K562 (cell line): ENCODE measurements around the gene CYP11A1. TPM values are rescaled to one million over a fixed set of nuclear protein-coding genes. Genes with fewer than 3 reads are reported as not detected.

ENCODE experiments used
- ADNP ChIP-seq: fragments of 200-800 bp; sonication (Bioruptor generic); IDR thresholded peaks from 2 replicates; pipeline ENCODE4 v1.6.1; 2016; ENCODE audit warnings: missing genetic modification characterization, missing compliant biosample characterization
- CCAR2 ChIP-seq: fragments of 200-400 bp; formaldehyde crosslinking; IDR thresholded peaks from 2 replicates; pipeline ENCODE4 v1.6.1; 2017; ENCODE audit warnings: mild to moderate bottlenecking, low read depth, low read length
- CHAMP1 ChIP-seq: fragments of 450-650 bp; IDR thresholded peaks from 2 replicates; pipeline ENCODE4 v1.6.1; 2016; ENCODE audit warnings: mild to moderate bottlenecking
- CREB1 ChIP-seq, 2 experiments: sonication (generic) in 1 of 2; formaldehyde crosslinking in 1 of 2; IDR thresholded peaks; 2 replicates each; pipeline versions ENCODE4 v1.6.1 to v1.8.0; 2012 to 2022; ENCODE audit warnings: inconsistent platforms in 1 of 2, mild to moderate bottlenecking in 1 of 2, missing genetic modification reagents in 1 of 2, moderate library complexity in 1 of 2
- CREB3 ChIP-seq: fragments of 450-650 bp; conservative IDR thresholded peaks from 2 replicates; pipeline ENCODE4 v1.6.1; 2016; ENCODE audit warnings: missing genetic modification characterization, low read depth, mild to moderate bottlenecking, missing compliant biosample characterization, moderate library complexity
- CREBBP ChIP-seq: IDR thresholded peaks from one replicate; pipeline ENCODE4 v1.6.1; 2012; ENCODE audit warnings: low read depth, mild to moderate bottlenecking, control low read depth, inconsistent platforms, low read length
- DPF2 ChIP-seq: fragments of 450-650 bp; IDR thresholded peaks from 2 replicates; pipeline ENCODE4 v1.6.1; 2016
- ELK1 ChIP-seq: sonication (generic); formaldehyde crosslinking; IDR thresholded peaks from 2 replicates; pipeline ENCODE4 v1.8.1; 2022; ENCODE audit warnings: missing genetic modification reagents
- EP400 ChIP-seq: fragments of 450-650 bp; IDR thresholded peaks from 2 replicates; pipeline ENCODE4 v1.6.1; 2017; ENCODE audit warnings: antibody characterized with exemption, mild to moderate bottlenecking, moderate library complexity
- SIN3B ChIP-seq: fragments of 450-650 bp; IDR thresholded peaks from 2 replicates; pipeline ENCODE4 v1.6.1; 2017; ENCODE audit warnings: low read depth, mild to moderate bottlenecking, moderate library complexity
- SMAD4 ChIP-seq: fragments of 250-450 bp; sonication (Bioruptor Pico); conservative IDR thresholded peaks from 2 replicates; pipeline ENCODE4 v1.8.0; 2021; ENCODE audit warnings: inconsistent platforms, mild to moderate bottlenecking, moderate library complexity
- SNRNP70 ChIP-seq: fragments of 200-400 bp; formaldehyde crosslinking; optimal IDR thresholded peaks from 2 replicates; pipeline ENCODE3; 2017; ENCODE audit warnings: low read depth, low read length
- TOE1 ChIP-seq, 2 experiments: fragments of 450-650 bp in 1 of 2; sonication (generic) in 1 of 2; formaldehyde crosslinking in 1 of 2; IDR thresholded peaks; 2 replicates each; pipeline versions ENCODE4 v1.7.1 to v1.8.0; 2016 to 2022; ENCODE audit warnings: borderline replicate concordance in 2 of 2, mild to moderate bottlenecking in 2 of 2, antibody characterized with exemption in 1 of 2, inconsistent platforms in 1 of 2, low read depth in 1 of 2, missing genetic modification reagents in 1 of 2, moderate library complexity in 1 of 2
- ZNF133 ChIP-seq: fragments of 250-450 bp; sonication (Bioruptor Pico); IDR thresholded peaks from 2 replicates; pipeline ENCODE4 v1.4.0; 2020; ENCODE audit warnings: mild to moderate bottlenecking
- polyA plus RNA-seq, 8 experiments: library from polyadenylated mRNA; depleted of rRNA in 4 of 8; stranded (reverse) in 5 of 8; unstranded in 3 of 8; fragments of >200 nt; fragmentation: Nextera tagmentation in 2 of 8; fragmentation: Illumina TruSeq in 1 of 8; extraction: Ambion mirVana in 2 of 8; extraction: Trizol in 1 of 8; gene quantifications; 2 replicates each; pipeline versions ENCODE4 v1.2.1 to v1.2.3, GENCODE V29; 2011 to 2014; ENCODE audit warnings: inconsistent platforms in 1 of 8, missing spikeins in 1 of 8
- total RNA-seq, 7 experiments: library from RNA; depleted of rRNA in 6 of 7; stranded (reverse); fragments of >200 nt in 6 of 7; fragmentation: Illumina TruSeq in 2 of 7; extraction: Trizol in 2 of 7; gene quantifications; 2 replicates each; pipeline versions ENCODE4 v1.2.1 to v1.2.3, GENCODE V29; 2011 to 2021; ENCODE audit warnings: low replicate concordance in 1 of 7
- TF ChIP-seq, protein P1 (sequence below): IDR thresholded peaks from 3 replicates; pipeline ENCODE4 v1.6.1; 2011; ENCODE audit warnings: borderline replicate concordance, mild to moderate bottlenecking; ENCODE audit not compliant: insufficient read length, insufficient read depth
- TF ChIP-seq, protein P2 (sequence below), 2 experiments: fragments of 250-450 bp in 1 of 2; fragments of 450-650 bp in 1 of 2; sonication (Bioruptor Pico) in 1 of 2; IDR thresholded peaks; 2 replicates each; pipeline versions ENCODE4 v1.6.1 to v1.8.0; 2016 to 2021; ENCODE audit warnings: mild to moderate bottlenecking in 2 of 2, moderate library complexity in 2 of 2, missing compliant biosample characterization in 1 of 2, missing genetic modification characterization in 1 of 2

CYP11A1 gene
- total and polyA plus RNA-seq, 9 of the 15 experiments (the other 6 are each of a cell fraction or from before 2014, with no cell fraction given), result 0.06 to 0.24 (median 0.10) TPM; not detected in 4

GRCh38 chr15:74392451-74392830 lies 25.0 kb upstream of the CYP11A1 start (continued):
- TF ChIP-seq ZNF133 (no peak), SNRNP70 (no peak), EP400 (no peak), CREBBP (no peak), CREB3 (tag) (no peak), TOE1 (IDR thresholded peaks at IDR 0.05; ENCODE audit: borderline replicate concordance) (no peak), TOE1 (CRISPR knock-in tag; IDR thresholded peaks at IDR 0.05; ENCODE audit: borderline replicate concordance, low read depth) (no peak), SIN3B (no peak), ELK1 (CRISPR knock-in tag) (no peak), ADNP (tag) (no peak), SMAD4 (CRISPR knock-in tag) (no peak), DPF2 (no peak), CREB1 (IDR thresholded peaks at IDR 0.05) (no peak), CREB1 (CRISPR knock-in tag; IDR thresholded peaks at IDR 0.05) (no peak), CHAMP1 (no peak), CCAR2 (no peak)
- TF ChIP-seq, protein P1, sequence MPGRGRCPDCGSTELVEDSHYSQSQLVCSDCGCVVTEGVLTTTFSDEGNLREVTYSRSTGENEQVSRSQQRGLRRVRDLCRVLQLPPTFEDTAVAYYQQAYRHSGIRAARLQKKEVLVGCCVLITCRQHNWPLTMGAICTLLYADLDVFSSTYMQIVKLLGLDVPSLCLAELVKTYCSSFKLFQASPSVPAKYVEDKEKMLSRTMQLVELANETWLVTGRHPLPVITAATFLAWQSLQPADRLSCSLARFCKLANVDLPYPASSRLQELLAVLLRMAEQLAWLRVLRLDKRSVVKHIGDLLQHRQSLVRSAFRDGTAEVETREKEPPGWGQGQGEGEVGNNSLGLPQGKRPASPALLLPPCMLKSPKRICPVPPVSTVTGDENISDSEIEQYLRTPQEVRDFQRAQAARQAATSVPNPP, result no peak
- TF ChIP-seq, protein P2, sequence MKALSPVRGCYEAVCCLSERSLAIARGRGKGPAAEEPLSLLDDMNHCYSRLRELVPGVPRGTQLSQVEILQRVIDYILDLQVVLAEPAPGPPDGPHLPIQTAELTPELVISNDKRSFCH (CRISPR knock-in tag; IDR thresholded peaks at IDR 0.05), result no peak
- TF ChIP-seq, protein P2 (tag; IDR thresholded peaks at IDR 0.05), result no peak
